ENCODE measurements around the gene CNOT6L.

Gene CNOT6L

GRCh38 chr4:77776182-77777134 lies 42.7 kb downstream of the CNOT6L start:
- H3K4me2 ChIP-seq (ENCODE audit: low read depth, low read length) = no peak overlapping the region

GRCh38 chr4:77773101-77773500 lies 46.1 kb downstream of the CNOT6L start:
- H3F3A ChIP-seq (ENCODE audit: insufficient read depth, low read length) = peaks cover 2% of the 10 kb centered on the region; the same call in 1 of the 2 replicates
- H3K9me2 ChIP-seq (replicated peaks; ENCODE audit: insufficient read depth, low read length) = no peaks in the 10 kb centered on the region
- TF ChIP-seq EZH2phosphoT487 (IDR thresholded peaks at IDR 0.05; ENCODE audit: low read length) = no peak
- TF ChIP-seq CTCF (IDR thresholded peaks at IDR 0.05; ENCODE audit: low read length) = no peak
- no peak for TF ChIP-seq EZH2 (optimal IDR thresholded peaks at IDR 0.05; ENCODE audit: low read depth, low read length)
- H4K20me1 ChIP-seq (ENCODE audit: insufficient read depth, low read length) = peaks cover 17% of the 10 kb centered on the region
- no peak for DNase-seq
- H3K79me2 ChIP-seq (ENCODE audit: low read length) = peaks cover 85% of the 10 kb centered on the region
- H3K4me3 ChIP-seq (ENCODE audit: low read length) = no peak overlapping the region
- no peaks in the 10 kb centered on the region for H3K4me1 ChIP-seq (ENCODE audit: low read length)
- no peak overlapping the region for H3K4me2 ChIP-seq (ENCODE audit: low read depth, low read length)
- H3K9me3 ChIP-seq (replicated peaks; ENCODE audit: insufficient read depth, low read length) = no peaks in the 10 kb centered on the region
- peaks cover 16% of the 10 kb centered on the region for H3K36me3 ChIP-seq (replicated peaks; ENCODE audit: insufficient read depth, low read length)
- H3K27ac ChIP-seq (ENCODE audit: low read length) = no peak overlapping the region
- H3K27me3 ChIP-seq (replicated peaks; ENCODE audit: insufficient read depth, low read length) = no peaks in the 10 kb centered on the region
- no peak overlapping the region for H2AFZ ChIP-seq (ENCODE audit: low read length)
- H3K9ac ChIP-seq (ENCODE audit: low read length) = no peak overlapping the region

More at GRCh38 chr4:77776182-77777134, 42.7 kb downstream of the CNOT6L start:
- no peak for DNase-seq
- Histone ChIP-seq H3F3A (ENCODE audit: insufficient read depth, low read length) (no peaks in the 10 kb centered on the region; the same call in 1 of the 2 replicates), H2AFZ (ENCODE audit: low read length) (no peak overlapping the region), H3K4me1 (ENCODE audit: low read length) (no peaks in the 10 kb centered on the region), H3K9me2 (replicated peaks; ENCODE audit: insufficient read depth, low read length) (no peaks in the 10 kb centered on the region), H4K20me1 (ENCODE audit: insufficient read depth, low read length) (peaks cover 37% of the 10 kb centered on the region), H3K9me3 (replicated peaks; ENCODE audit: insufficient read depth, low read length) (no peaks in the 10 kb centered on the region), H3K27ac (ENCODE audit: low read length) (no peak overlapping the region), H3K4me3 (ENCODE audit: low read length) (no peak overlapping the region), H3K79me2 (ENCODE audit: low read length) (peaks cover 91% of the 10 kb centered on the region), H3K36me3 (replicated peaks; ENCODE audit: insufficient read depth, low read length) (peaks cover 13% of the 10 kb centered on the region), H3K9ac (ENCODE audit: low read length) (no peak overlapping the region), H3K27me3 (replicated peaks; ENCODE audit: insufficient read depth, low read length) (no peaks in the 10 kb centered on the region)
- TF ChIP-seq EZH2 (optimal IDR thresholded peaks at IDR 0.05; ENCODE audit: low read depth, low read length) (no peak), EZH2phosphoT487 (IDR thresholded peaks at IDR 0.05; ENCODE audit: low read length) (no peak), CTCF (IDR thresholded peaks at IDR 0.05; ENCODE audit: low read length) (no peak)

- peaks cover 2% of the 10 kb centered on the region for H4K20me1 ChIP-seq (ENCODE audit: insufficient read depth, low read length)
- no peaks in the 10 kb centered on the region for H3K9me2 ChIP-seq (replicated peaks; ENCODE audit: insufficient read depth, low read length)
- no peak overlapping the region for H2AFZ ChIP-seq (ENCODE audit: low read length)
- H3K4me3 ChIP-seq (ENCODE audit: low read length) = no peak overlapping the region
- peaks cover 85% of the 10 kb centered on the region for H3K79me2 ChIP-seq (ENCODE audit: low read length)
- H3K27ac ChIP-seq (ENCODE audit: low read length) = no peak overlapping the region
- peaks cover 2% of the 10 kb centered on the region; the same call in 1 of the 2 replicates for H3F3A ChIP-seq (ENCODE audit: insufficient read depth, low read length)
- H3K9me3 ChIP-seq (replicated peaks; ENCODE audit: insufficient read depth, low read length) = no peaks in the 10 kb centered on the region
- TF ChIP-seq EZH2phosphoT487 (IDR thresholded peaks at IDR 0.05; ENCODE audit: low read length) (no peak), EZH2 (optimal IDR thresholded peaks at IDR 0.05; ENCODE audit: low read depth, low read length) (no peak), CTCF (IDR thresholded peaks at IDR 0.05; ENCODE audit: low read length) (no peak)
- no peak for DNase-seq
- no peaks in the 10 kb centered on the region for H3K4me1 ChIP-seq (ENCODE audit: low read length)
- no peak overlapping the region for H3K4me2 ChIP-seq (ENCODE audit: low read depth, low read length)
- no peaks in the 10 kb centered on the region for H3K27me3 ChIP-seq (replicated peaks; ENCODE audit: insufficient read depth, low read length)
- H3K36me3 ChIP-seq (replicated peaks; ENCODE audit: insufficient read depth, low read length) = peaks cover 16% of the 10 kb centered on the region
- H3K9ac ChIP-seq (ENCODE audit: low read length) = no peak overlapping the region
Observed at GRCh38 chr4:77771566-77771965, 47.6 kb downstream of the CNOT6L start.
